Activated CD4-positive, CD25-positive, alpha-beta regulatory T cell treated with anti-CD3 and anti-CD28 coated beads, Interleukin-2, amount 50 U/mL, for 72 hours (primary cell): ENCODE data around the gene JARID2.

ENCODE experiments used
- DNase-seq: peaks from one replicate; pipeline ENCODE4 v3.0.0; 2021

Gene JARID2

DNA sequence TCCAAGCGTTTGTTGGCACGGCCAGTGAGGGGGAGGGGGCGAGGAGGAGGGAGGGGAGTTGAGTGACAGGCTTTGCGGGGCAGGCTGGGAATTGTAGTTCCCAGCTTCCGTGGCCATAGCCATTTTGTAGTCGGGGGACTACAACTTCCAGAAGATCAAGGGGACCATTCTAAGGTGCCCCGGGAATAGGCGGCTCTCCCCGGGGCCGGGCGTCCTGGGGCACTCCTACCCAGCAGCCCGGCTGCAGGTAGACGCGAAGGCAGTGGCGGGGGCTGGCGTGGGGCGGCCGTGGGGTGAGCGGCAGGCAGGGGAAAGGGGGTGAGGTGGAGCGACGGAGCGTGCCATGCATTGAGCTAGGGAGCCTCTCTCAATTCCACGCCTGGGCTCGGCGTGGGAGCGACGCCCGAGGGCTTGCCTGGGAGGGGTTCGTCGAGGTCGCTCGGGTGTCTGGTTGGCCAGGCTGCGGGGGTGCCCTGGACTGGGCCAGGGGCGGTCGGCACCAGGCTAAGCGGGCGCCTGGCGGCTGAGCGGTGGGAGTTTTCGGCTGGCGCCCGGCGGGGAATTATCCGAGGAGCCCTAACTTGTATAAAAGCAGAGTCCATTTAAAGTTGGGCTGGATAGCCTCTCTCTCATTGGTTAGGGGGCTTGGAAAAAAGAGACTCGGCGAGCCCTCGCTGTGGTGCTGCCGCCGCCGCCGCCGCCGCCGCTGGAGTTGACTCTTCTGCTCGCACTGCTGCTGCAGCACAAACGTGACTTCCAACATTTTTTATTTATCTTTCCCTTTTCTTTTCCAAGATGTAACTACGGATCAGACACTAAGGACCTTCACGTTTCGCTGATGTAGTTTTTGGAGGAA lies at the start of gene JARID2:
Gene JARID2, plus strand, starts transcription at position 709 of the 856 bp plus-strand sequence. CDS start 471 bp downstream, outside the sequence.
- DNase-seq, result peak; percentile 91

DNA sequence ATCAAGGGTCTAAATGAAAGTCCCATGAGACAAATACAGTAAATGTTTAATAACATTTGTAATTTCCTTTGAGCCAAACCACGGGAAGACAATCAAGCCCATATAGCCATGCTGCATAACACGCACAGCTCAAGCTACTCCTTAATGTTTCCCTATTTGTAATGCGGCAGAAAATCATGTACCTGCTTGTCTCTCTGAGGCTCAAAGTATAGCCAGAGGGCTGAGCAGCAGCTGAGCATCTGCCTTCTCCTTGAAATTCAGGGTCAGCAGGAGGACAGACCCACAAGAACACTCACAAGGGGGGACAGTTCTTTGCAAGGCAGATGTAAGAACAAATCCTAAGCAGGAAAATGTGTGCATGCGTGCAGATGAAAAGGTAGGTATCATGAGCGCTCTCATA lies 45.8 kb upstream of the JARID2 start:
- DNase-seq, result no peak

DNA sequence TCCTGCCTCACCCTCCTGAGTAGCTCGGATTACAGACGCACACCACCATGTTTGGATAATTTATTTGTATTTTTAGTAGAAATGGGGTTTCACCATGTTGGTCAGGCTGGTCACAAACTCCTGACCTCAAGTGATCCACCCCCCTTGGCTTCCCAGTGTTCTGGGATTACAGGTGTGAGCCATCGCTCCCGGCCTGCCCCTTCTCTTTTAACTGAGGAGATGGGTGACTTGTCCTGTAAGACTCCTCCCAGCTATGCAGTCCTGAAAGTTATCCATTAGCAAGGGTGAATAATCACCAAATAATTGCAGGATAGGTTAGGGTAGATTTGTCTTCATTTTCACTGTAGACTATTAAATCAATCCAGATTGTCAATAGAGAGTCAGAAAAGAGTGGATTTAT lies 40.5 kb upstream of the JARID2 start:
- DNase-seq, result no peak

DNA sequence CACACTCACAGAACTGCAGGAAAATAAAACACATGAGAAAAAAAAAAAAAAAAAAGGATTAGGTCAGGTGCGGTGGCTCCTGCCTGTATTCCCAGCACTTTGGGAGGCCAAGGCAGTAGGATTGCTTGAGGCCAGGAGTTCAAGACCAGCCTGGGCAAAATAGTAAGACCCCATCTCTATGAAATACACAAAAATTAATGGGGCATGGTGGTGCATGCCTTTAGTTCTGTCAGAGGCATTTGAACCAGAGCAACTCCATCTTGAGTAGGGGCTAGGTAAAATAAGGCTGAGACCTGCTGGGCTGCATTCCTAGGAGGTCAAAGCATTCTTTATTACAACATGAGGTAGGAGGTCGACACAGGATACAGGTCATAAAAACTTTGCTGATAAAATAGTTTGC lies 39.0 kb upstream of the JARID2 start:
- DNase-seq, result no peak

DNA sequence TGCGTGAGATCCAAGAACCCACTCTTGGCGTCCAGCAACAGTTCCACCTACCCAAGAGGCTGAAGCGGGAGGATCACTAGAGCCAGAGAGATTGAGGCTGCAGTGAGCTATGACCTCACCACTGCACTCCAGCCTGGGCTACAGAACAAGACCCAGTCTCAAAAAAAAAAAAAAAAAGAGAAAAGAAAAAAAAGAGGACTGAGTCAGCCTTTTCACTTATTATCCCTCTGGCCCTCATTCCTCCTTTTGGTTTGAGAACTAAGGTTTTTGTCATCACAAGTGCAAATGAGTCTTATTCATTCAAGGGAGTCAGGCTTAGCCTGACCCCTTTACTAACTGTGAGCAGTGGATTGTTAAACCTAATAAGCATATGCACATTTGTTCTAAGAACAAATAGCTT lies 37.9 kb upstream of the JARID2 start:
- DNase-seq, result no peak

DNA sequence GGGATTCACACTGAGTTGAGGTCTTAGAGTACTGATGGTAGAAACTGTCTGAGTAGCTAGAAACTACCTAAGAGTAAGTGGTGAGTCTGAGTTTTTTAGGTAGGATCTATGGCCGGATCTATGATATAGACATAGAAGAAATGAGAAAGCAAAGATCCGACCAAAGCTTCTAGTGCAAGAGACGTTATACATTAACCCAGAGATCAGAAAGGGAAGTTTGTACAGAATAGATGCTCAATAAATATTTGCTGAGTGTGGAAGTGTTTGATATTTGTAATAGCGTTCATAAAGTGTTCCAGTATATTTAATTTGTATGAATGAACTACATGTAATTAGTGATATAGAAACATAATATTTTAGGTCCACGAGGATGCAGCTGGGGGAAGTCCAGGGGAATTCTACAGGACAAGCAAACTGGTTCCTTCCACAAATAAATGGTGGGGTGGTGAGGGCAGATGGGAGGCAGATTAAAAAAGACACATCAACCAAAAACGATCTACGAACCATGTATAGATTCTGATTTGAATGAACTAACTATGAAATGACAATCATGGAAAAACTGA lies 31.9 kb upstream of the JARID2 start:
- DNase-seq, result no peak

DNA sequence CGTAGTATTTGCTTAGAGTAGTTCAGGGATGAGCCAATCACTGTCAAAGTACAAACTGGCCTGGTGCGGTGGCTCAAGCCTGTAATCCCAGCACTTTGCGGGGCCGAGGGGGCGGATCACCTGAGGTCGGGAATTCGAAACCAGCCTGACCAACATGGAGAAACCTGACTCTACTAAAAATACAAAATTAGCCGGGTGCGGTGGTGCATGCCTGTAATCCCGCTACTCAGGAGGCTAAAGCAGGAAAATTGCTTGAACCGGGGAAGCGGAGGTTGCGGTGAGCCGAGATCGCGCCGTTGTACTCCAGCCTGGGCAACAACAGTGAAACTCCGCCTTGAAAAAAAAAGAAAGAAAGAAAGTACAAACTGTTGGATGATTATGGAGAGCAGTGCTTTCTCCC lies 27.5 kb upstream of the JARID2 start:
- no peak for DNase-seq

DNA sequence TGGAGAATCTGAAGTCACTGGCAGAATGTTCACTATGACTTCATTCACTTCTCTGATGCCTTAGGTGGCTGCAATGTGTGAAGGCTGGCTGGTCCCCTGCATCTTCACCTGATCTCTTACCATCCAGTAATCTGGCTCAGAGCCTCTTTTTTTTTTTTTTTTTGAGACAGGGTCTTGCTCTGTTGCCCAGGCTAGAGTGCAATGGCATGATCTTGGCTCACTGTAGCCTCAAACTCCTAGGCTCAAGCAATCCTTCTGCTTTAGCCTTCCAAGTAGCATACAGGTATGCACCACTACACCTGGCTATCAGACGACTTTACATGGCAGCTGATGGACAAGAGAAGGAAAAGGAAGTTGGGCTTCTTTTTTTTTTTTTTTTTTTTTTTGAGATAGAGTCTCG lies 25.8 kb upstream of the JARID2 start:
- no peak for DNase-seq

DNA sequence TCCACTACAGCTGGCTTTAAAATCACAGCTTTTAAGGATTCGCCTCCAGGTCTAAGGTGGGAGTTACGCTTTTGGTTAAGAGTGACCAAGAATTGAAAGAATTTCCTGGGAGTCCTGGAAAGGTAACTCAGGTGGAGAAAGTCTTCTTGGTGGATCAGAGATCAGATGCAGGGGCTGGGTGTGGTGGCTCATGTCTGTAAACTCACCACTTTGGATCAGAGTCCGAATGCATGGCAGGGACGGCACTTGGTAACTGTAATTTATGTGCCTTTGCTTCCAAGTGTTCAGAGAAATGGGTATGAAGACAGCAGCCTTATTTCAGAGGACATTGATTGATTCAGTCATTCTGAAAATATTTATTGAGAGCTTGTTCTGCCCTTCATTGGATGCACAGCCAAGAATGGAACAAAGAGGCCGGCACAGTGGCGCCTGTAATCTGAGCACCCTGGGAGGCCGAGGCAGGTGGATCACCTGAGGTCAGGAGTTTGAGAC lies 18.0 kb upstream of the JARID2 start:
- DNase-seq, result no peak

DNA sequence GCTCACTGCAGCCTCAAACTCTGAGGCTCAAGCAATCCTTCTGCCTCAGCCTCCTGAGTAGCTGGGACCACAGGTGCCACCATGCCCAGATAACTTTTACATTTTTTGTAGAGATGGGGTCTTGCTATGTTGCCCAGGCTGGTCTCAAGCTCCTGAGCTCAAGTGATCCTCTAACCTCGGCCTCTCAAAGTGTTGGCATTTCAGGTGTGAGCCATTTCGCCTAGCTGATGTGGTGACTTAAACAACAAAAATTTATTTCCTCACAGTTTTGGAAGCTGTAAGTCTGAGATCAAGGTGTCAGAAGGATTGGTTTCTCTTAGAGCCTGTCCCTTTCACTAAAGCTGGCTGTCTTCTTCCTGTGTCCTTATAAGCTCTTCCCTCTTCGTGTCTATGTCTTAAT lies 15.0 kb upstream of the JARID2 start:
- no peak for DNase-seq

DNA sequence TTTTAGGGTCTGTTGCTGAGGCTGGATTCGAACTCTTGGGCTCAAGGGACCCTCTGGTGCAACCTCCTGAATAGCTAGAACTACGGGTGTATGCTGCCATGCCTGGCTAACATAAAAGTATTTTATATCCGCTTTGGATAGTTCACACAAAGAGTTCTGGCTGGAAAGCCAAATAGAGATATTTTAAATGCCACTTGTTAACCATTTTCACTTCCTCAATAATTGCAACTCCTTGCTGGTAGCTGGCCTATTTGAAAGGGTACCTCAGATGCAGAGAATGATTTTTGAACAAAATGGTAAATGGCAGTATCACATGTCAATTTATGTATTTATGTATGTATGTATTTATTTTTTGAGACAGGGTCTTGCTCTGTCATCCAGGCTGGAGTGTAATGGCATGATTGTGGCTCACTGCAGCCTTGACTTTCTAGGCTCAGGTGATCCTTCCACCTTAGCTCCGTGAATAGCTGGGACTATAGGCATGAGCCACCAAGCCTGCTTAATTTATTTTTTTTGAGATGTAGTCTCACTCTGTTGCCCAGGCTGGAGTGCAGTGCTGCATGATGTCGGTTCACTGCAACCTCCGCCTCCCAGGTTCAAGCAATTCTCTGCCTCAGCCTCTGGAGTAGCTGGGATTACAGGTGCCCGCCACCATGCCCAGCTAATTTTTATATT lies 12.9 kb upstream of the JARID2 start:
- no peak for DNase-seq

DNA sequence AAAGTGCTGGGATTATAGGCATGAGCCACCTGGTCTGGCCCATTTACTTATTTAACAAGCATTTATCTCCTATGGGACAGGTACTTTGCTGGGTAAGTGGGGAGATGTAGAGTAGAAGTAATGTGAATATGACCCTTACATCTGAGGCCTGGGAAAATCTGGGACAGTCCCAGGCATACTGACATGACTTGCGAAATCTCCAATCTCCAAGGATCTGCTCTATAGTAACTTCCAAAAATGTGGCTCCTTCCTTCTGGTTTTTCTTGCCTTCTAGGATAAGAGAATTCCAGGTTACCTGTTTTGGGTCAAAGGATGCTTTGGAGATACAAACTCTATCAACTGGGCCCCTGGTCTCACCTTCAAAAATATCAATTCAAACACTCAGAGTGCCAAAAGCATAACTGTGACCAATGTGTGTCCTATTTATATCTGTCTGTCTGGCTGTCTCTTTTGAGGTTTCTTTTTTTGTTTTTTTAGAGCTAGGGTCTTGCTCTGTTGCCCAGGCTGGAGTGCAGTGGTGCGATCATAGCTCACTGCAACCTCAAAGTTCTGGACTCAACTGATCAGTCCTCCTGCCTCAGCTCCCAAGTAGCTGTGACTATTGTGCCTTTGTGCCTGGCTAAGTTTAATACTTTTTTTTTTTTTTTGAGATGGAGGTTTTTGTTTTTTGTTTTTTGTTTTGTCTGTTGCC lies 11.7 kb upstream of the JARID2 start:
- no peak for DNase-seq

DNA sequence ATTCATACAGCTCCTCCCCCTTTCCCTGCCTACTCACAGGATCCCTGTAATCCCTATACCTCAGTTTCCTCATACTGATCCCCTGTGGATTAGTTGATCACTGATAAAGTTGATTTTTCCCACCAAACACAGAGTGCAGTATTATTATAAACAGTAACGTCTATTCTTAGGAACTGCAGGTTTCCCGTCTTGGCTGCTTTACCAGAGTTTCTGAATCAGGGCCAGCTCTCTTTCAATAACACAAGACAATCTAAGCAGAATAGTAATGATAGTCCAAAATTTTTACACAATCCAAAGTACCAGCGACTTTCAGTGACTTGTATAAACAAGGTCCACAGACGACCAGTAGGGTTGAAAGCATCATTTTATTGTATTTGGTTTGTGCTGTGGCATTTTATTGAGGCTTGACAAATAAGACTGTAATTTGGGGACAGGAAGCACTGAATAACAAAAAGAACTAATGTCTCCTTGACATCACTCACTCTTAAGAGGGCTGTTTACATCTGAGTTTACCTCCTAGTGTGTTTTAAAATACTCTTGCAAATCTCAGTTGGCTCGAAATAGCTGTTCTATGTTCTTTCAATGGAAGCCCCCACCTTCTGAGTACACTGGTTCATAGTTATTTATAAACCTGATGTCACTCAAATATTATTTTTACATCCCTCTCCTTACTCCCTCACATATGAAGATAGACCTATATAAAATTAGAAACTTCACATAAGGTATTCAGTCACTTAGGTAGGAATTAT lies 6.1 kb upstream of the JARID2 start:
- DNase-seq, result no peak

DNA sequence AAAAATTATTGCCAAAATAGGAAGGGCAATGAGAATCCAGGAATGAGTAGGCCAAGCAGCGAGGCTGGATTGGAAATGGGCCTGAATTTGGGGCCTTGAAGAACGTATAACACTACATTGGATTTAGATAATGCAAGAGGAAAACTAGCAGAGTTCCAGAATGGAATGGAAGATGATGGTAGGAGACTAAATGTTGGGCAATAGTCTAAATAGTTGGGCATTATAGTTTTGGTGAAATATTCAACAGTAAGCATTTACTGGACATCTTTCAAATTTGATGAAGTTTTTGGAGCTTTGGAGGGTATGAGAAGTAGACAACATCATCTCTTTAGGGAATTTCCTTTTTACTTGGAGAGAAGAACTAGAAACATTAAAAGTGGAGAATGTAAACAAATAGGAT lies 3.4 kb upstream of the JARID2 start:
- DNase-seq, result no peak

DNA sequence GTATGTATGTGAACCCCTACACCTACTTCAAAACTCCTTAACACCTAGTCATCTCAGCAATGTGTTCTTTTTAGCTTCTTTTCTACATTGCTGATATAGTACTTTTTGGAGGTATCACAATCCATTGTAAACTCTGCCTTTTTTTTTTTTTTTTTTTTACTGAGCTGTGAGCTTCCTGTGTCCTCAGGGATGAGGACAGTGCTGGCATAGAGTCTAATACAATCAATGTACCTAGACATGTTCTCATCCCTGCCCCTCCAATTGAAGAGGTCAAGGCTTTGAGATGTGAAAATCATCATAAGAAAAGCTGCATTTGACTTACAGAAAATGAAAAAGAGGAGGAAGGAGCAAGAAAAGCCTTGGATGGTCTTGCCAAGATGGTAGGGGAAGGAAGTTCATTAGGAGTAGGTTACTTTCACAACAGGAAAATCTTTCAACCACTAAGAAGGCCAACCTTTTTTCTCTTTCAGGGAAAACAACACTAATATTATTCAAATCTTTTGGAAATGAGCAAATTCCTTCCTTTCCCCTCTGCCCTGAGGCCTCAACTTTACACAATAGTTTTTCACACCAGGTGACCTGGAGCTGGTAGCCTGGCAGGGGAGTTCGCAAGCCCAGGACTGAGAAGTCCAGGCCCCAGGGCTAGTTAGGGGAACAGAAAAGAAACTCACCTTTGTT lies 2.8 kb upstream of the JARID2 start:
- DNase-seq, result no peak

DNA sequence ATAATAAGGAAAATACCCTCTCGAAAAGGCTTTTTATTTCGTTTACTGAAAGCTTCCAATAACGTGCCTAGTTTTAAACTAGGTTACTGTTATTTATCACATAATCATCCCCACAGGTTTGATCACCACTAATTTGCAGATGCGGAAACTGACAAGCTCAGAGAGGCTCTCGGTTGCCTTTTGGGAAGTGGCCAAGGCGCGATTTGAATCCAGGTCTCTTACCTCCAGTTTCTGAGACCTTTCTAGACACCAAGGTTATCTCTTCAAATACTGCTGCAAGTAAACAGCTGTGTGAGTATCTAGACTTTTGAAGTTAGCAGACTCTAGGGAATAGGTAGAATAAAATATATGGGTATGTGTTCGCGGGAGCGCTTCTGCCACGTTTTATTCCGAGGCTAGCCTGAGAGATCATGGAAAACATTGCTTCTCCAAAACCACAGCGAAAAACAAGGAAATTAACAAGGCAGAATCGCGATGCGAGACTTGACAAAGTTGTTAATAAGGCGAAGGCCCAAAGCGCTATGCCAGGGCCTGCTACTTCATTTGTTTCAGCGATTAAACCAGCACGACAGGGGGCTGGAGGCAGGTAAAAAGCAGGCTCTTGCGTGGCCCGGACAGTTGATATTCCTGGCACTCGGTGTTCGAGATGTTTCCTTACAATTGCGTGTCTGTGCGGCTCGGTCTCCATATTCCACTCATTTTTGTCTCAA lies 1.8 kb upstream of the JARID2 start:
- no peak for DNase-seq

DNA sequence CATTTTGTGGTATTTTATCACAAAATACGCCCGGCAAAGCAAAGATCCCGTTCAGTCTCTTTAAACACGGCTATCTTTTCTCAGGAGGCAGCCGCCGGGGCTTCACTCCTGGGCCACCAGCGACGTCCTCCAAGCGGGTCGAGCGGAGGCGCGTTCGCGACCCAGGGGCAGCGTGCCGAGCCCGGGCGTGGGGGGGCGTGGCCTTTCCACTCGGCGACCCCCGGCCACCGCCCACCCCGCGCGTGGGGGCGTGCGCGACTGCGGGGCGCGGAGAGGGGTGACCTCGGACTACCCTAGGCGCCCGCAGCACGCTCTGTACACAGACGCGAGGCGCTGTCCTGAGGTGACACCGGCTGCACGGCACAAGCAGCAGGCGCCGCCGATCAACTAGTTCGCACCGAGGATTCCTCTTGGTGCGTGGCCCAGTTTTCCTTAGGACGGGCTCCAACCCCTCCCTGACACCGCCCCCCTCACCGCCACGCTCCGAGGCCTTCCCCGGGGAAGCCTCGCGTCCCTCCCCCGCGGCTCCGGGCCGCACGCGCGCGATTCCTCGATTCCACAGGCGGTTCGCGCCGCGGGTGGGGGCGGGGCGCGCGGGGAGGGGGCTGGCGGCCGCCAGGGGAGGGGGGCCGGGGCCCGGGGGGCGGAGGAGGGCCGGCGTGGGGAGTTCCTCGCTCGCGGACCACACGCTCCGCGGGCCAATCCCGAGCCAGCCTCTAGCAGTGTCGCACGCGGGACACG lies 1.1 kb upstream of the JARID2 start:
- DNase-seq, result peak; percentile 63

DNA sequence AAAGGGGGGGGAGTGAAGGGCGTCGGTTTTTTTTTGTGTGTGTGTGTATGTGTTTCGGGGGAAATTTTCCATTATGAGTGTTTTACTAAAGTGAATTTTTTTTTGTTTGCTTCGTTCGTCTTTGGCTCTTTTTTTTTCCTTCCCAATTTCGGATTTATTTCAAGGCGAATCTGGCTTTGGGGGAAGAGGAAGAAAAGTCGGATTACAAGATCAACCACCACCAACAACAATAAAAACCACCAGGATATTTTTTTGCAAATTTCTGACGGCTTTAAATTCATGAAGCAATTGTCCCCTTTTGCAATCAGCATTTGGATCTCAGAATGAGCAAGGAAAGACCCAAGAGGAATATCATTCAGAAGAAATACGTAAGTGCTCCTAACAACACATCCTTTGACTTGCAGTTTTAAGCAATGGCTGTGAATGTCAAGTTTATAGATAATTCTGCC lies 372 bp downstream of the JARID2 start:
- no peak for DNase-seq

DNA sequence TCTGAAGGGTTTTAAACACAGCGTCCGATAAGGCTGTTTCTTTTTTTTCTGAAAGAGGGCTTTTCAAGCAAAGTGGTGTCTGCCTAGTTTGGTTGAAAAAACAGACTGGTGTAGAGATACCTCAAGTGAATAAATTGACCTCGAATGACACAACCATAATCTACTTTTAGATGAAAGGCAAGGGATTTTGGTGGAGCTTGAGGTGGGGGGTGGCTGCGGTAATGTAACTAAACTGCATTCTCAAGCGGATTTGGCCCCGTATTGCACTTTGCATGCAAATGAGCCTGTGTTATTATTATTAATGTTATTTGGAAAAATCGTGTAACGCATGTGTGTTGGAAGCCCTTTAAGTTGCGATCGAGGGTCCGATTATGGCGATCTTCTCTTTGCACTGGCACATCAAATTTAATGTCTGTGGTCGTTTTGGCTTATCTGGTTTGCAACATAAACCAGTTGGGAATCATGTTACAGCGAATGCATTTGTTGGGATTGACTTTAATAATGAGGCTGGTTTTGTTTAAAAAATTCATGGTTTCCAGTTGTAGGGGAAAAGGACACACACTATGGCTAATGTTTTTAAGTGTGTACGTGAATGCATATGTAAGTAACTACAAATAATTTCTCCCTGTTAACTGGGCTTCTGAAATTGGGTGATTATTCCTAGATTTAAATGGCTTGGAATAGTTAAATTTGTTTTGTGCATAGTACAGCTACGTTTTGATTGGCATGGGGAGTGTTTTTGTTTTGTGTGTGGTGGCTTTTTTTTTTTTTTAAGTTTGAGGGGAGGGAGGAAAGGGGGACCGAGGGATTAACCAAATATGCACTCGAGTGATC lies 1.0 kb downstream of the JARID2 start:
- DNase-seq, result no peak
